C1 segment of cervical spinal cord (tissue), 14 donors: ENCODE results near the gene PLB1.

Experiments
- DNase-seq, 14 donors: peaks; one replicate each; lab custom pipeline; 2025; lab: John Stamatoyannopoulos, UW

PLB1 gene

GRCh38 chr2:28558918-28559317 is 63.1 kb downstream of the PLB1 start:
- no peak for DNase-seq

GRCh38 chr2:28563869-28564268 is 68.0 kb downstream of the PLB1 start:
- no peak for DNase-seq

GRCh38 chr2:28564346-28564745 is 68.5 kb downstream of the PLB1 start:
- DNase-seq = no peak

- no peak for DNase-seq
Measured at GRCh38 chr2:28565033-28565432, 69.2 kb downstream of the PLB1 start.

GRCh38 chr2:28565720-28566295 is 69.9 kb downstream of the PLB1 start:
- no peak for DNase-seq

GRCh38 chr2:28566521-28567041 is 70.7 kb downstream of the PLB1 start:
- DNase-seq = peak; percentile 3 to 87 (median 74)

GRCh38 chr2:28567061-28567471 is 71.2 kb downstream of the PLB1 start:
- peak in 3 of 14 donors; percentile 42 to 53 (median 47) for DNase-seq

GRCh38 chr2:28568036-28568435 is 72.2 kb downstream of the PLB1 start:
- no peak for DNase-seq

- no peak for DNase-seq
Measured at GRCh38 chr2:28568533-28568932, 72.7 kb downstream of the PLB1 start.

GRCh38 chr2:28570431-28570830 is 74.6 kb downstream of the PLB1 start:
- no peak for DNase-seq

GRCh38 chr2:28576714-28577113 is 80.9 kb downstream of the PLB1 start:
- no peak for DNase-seq

- DNase-seq = no peak
Measured at GRCh38 chr2:28577791-28578680, 82.2 kb downstream of the PLB1 start.

- no peak for DNase-seq
Measured at GRCh38 chr2:28578774-28579173, 82.9 kb downstream of the PLB1 start.

- no peak for DNase-seq
Measured at GRCh38 chr2:28579606-28580005, 83.7 kb downstream of the PLB1 start.

- DNase-seq = no peak
Measured at GRCh38 chr2:28580078-28580477, 84.2 kb downstream of the PLB1 start.

GRCh38 chr2:28581312-28581711 is 85.5 kb downstream of the PLB1 start:
- no peak for DNase-seq

- DNase-seq = no peak
Measured at GRCh38 chr2:28582152-28582551, 86.3 kb downstream of the PLB1 start.

- DNase-seq = no peak
Measured at GRCh38 chr2:28582595-28582994, 86.7 kb downstream of the PLB1 start.

GRCh38 chr2:28583899-28584553 is 88.2 kb downstream of the PLB1 start:
- DNase-seq = peak in 5 of 14 donors; percentile 11 to 88 (median 43)

- no peak for DNase-seq
Measured at GRCh38 chr2:28586867-28587266, 91.0 kb downstream of the PLB1 start.

- DNase-seq = peak in 2 of 14 donors; percentile 22 to 99
Measured at GRCh38 chr2:28587526-28588291, 91.8 kb downstream of the PLB1 start.

GRCh38 chr2:28588292-28588670 is 92.4 kb downstream of the PLB1 start:
- DNase-seq = peak in 1 of 14 donors; percentile 34
